Ascending aorta (tissue), 2 donors: ENCODE data around the gene YPEL2. TPM values are rescaled to one million over a fixed set of nuclear protein-coding genes. Genes with fewer than 3 reads are reported as not detected.

ENCODE experiments used
- DNase-seq, 2 donors: peaks; one replicate each; pipeline ENCODE4 v3.0.0-alpha.2; 2019; ENCODE audit warnings: low spot score in 2 of 2
- H3K27ac ChIP-seq, 2 donors: fragments of 200-600 bp; sonication (generic); one replicate each; pipeline ENCODE4 v1.5.1; 2016 to 2017; ENCODE audit warnings: mild to moderate bottlenecking in 1 of 2
- H3K27me3 ChIP-seq: fragments of 200-600 bp; sonication (generic); one replicate; pipeline ENCODE4 v1.5.1; 2017
- H3K36me3 ChIP-seq, 2 donors: fragments of 200-600 bp; sonication (generic); one replicate each; pipeline ENCODE4 v1.5.1; 2016
- H3K4me1 ChIP-seq, 2 donors: fragments of 200-600 bp; sonication (generic); one replicate each; pipeline ENCODE4 v1.5.1; 2016 to 2017; ENCODE audit warnings: mild to moderate bottlenecking in 1 of 2
- H3K4me3 ChIP-seq, 2 donors: fragments of 200-600 bp; sonication (generic); one replicate each; pipeline ENCODE4 v1.5.1; 2016 to 2017; ENCODE audit warnings: mild to moderate bottlenecking in 1 of 2
- H3K9me3 ChIP-seq, 2 donors: fragments of 200-600 bp; sonication (generic); one replicate each; pipeline ENCODE4 v1.5.1; 2016
- CTCF ChIP-seq, 3 experiments: fragments of 200-600 bp in 2 of 3; fragments of 450-650 bp in 1 of 3; sonication (generic) in 2 of 3; IDR thresholded peaks; one replicate each; pipeline ENCODE4 v1.5.1; 2016 to 2019; ENCODE audit warnings: antibody characterized with exemption in 3 of 3, mild to moderate bottlenecking in 1 of 3, moderate library complexity in 1 of 3
- intact Hi-C: fragments of 100-400 bp; cut with DNase I; formaldehyde crosslinking; loops from one replicate; pipeline ENCODE4 v1.15.1; 2023
- total RNA-seq: library from RNA; depleted of rRNA; stranded (reverse); fragments of >200 nt; gene quantifications from one replicate; pipeline ENCODE4 v1.1.0, GENCODE V29; 2016

YPEL2 gene
- total RNA-seq, 1 donor from 2014 or later = 10.5 TPM

GRCh38 chr17:59396134-59396826 lies 64.8 kb downstream of the YPEL2 start:
- Histone ChIP-seq H3K27me3 (no peaks in the 10 kb centered on the region), H3K4me3 (no peak overlapping the region), H3K9me3 (no peaks in the 10 kb centered on the region), H3K4me1 (peaks cover 0 to 6% of the 10 kb centered on the region in 2 donors), H3K27ac (no peak overlapping the region), H3K36me3 (peaks cover 53 to 77% of the 10 kb centered on the region in 2 donors)
- no peak for DNase-seq
- intact Hi-C loops = no loop called here
- TF ChIP-seq CTCF (IDR thresholded peaks at IDR 0.05) = no peak

- H3K36me3 ChIP-seq = peaks cover 49 to 73% of the 10 kb centered on the region in 2 donors
- intact Hi-C loops = no loop called here
- TF ChIP-seq CTCF (IDR thresholded peaks at IDR 0.05) = no peak
Observed at GRCh38 chr17:59397316-59398073, 66.0 kb downstream of the YPEL2 start.

GRCh38 chr17:59399914-59400313 lies 68.5 kb downstream of the YPEL2 start:
- Histone ChIP-seq H3K36me3 (peaks cover 49 to 85% of the 10 kb centered on the region in 2 donors), H3K27ac (peak overlapping the region; percentile 62)
- intact Hi-C loops = no loop called here

More at GRCh38 chr17:59397316-59398073, 66.0 kb downstream of the YPEL2 start:
- DNase-seq = no peak
- Histone ChIP-seq H3K4me1 (peaks cover 0 to 6% of the 10 kb centered on the region in 2 donors), H3K27me3 (no peaks in the 10 kb centered on the region), H3K4me3 (no peak overlapping the region), H3K27ac (peak overlapping the region in 1 of 2 donors; percentile 36), H3K9me3 (no peaks in the 10 kb centered on the region)

GRCh38 chr17:59400858-59401257 lies 69.4 kb downstream of the YPEL2 start:
- H3K27ac ChIP-seq = peak overlapping the region; percentile 23 to 62
- no peak for DNase-seq
- H3K36me3 ChIP-seq = peaks cover 44 to 79% of the 10 kb centered on the region in 2 donors
- peaks cover 0 to 7% of the 10 kb centered on the region in 2 donors for H3K4me1 ChIP-seq
- H3K9me3 ChIP-seq = no peaks in the 10 kb centered on the region
- intact Hi-C loops = no loop called here
- H3K27me3 ChIP-seq = no peaks in the 10 kb centered on the region
- TF ChIP-seq CTCF (IDR thresholded peaks at IDR 0.05) = no peak
- peak overlapping the region in 1 of 2 donors; percentile 19 for H3K4me3 ChIP-seq

More at GRCh38 chr17:59399914-59400313, 68.5 kb downstream of the YPEL2 start:
- TF ChIP-seq CTCF (IDR thresholded peaks at IDR 0.05) = no peak
- no peak for DNase-seq
- Histone ChIP-seq H3K4me1 (peaks cover 0 to 6% of the 10 kb centered on the region in 2 donors), H3K4me3 (no peak overlapping the region), H3K9me3 (no peaks in the 10 kb centered on the region), H3K27me3 (no peaks in the 10 kb centered on the region)

- no peak for DNase-seq
- peaks cover under 1 to 11% of the 10 kb centered on the region in 2 donors for H3K4me1 ChIP-seq
- H3K27ac ChIP-seq = peak overlapping the region in 1 of 2 donors; percentile 23
- TF ChIP-seq CTCF (IDR thresholded peaks at IDR 0.05) = no peak
- no peaks in the 10 kb centered on the region for H3K27me3 ChIP-seq
- H3K4me3 ChIP-seq = no peak overlapping the region
- peaks cover 44 to 80% of the 10 kb centered on the region in 2 donors for H3K36me3 ChIP-seq
- intact Hi-C loops = no loop called here
- H3K9me3 ChIP-seq = no peaks in the 10 kb centered on the region
Observed at GRCh38 chr17:59401274-59401673, 69.8 kb downstream of the YPEL2 start.
